IPS-20b (cell line): Measurements from ENCODE around the gene NUP54.
A peak's percentile ranks its signal among the peaks of the same experiment; 100 is the strongest.

Experiments used
- H3K27ac ChIP-seq: one replicate; pipeline ENCODE4 v1.5.1; 2013; ENCODE audit warnings: low read length
- H3K27me3 ChIP-seq: 2 replicates; pipeline ENCODE4 v1.6.1; 2013; ENCODE audit warnings: mild to moderate bottlenecking, low read length, inconsistent platforms; ENCODE audit not compliant: insufficient read depth
- H3K36me3 ChIP-seq: 2 replicates; pipeline ENCODE4 v1.6.1; 2013; ENCODE audit warnings: low read depth, mild to moderate bottlenecking, inconsistent platforms, low read length, moderate library complexity; ENCODE audit not compliant: insufficient read depth
- H3K4me1 ChIP-seq: 2 replicates; pipeline ENCODE4 v1.6.1; 2013; ENCODE audit warnings: mild to moderate bottlenecking, control low read depth, inconsistent platforms, low read length, moderate library complexity; ENCODE audit not compliant: insufficient read depth
- H3K4me3 ChIP-seq: 2 replicates; pipeline ENCODE4 v1.5.1; 2013; ENCODE audit warnings: mild to moderate bottlenecking, low read length, inconsistent platforms
- H3K9ac ChIP-seq: 2 replicates; pipeline ENCODE4 v1.6.1; 2013; ENCODE audit warnings: low read depth, mild to moderate bottlenecking, inconsistent platforms, low read length, moderate library complexity
- H3K9me3 ChIP-seq: 2 replicates; pipeline ENCODE4 v1.6.1; 2013; ENCODE audit warnings: mild to moderate bottlenecking, low read depth, low read length, inconsistent platforms; ENCODE audit not compliant: insufficient read depth

The NUP54 gene

DNA sequence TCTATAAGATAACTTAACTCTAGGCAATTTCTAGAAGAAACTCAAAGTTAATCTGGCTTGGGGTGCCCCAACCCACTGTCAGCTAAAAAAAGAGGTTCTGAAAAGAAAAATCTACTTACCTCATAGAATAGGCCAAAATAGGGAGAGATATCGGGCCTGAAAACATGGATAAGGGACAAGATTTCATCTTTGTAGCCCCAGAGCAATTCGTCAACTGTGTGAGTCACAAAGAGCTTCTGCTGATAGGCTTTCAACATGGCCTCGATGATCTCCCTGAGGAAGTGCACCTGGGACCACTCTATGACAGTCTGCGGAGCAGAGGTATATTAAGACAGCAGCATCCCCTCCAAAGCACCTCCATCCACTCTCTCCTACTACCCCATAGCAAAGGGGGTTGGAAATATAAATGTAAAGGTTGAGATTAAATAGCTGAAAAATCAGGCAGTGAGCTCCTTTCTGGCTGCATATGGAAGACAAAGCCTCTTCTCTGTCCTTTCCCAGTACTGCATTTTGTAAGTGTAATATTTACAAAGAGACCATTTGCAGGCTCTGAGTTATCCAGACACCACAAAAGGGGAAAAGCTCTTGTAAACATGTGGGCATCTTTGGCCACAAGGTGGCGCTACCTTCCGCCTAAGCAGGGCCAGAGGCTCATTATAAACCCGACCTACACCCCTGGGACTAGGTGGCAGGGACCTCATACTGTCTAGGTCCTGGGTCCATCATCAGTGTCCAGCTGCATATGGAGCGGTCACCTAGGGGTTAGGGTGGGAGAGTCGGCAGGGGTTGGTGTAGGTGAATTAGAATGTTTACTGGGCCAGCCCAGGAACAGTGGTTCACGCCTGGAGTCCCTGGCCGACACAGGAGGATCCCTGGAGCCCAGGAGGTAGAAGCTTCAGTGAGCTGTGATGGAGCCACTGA, 31.5 kb upstream of the NUP54 start:
- H3K4me3 ChIP-seq = no peak overlapping the region
- H3K27ac ChIP-seq = no peak overlapping the region
- H3K36me3 ChIP-seq = peaks cover 26% of the 10 kb centered on the region; the same call in 1 of the 2 replicates
- no peaks in the 10 kb centered on the region for H3K27me3 ChIP-seq
- H3K9me3 ChIP-seq = no peaks in the 10 kb centered on the region
- no peaks in the 10 kb centered on the region for H3K4me1 ChIP-seq
- no peak overlapping the region for H3K9ac ChIP-seq

DNA sequence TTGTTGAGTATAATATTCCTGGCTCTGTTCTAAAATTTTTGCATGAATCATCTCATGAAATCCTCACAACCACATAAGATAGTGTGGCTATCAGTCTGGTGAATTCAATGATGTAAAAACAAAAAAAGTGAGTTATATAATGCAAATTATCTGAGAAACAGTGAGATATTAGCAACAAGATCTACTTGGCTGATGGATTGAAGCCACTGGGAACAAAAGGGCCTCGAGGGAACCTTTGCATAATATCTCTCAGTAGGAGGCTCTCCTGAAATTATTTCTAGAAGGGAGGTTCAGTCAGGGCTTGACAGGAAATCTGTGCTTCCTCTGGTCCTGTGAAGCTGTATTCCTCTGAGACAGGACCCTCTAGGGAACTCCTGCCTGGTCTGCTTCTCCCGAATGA, 30.1 kb upstream of the NUP54 start:
- no peaks in the 10 kb centered on the region for H3K27me3 ChIP-seq
- no peak overlapping the region for H3K27ac ChIP-seq
- H3K9me3 ChIP-seq = no peaks in the 10 kb centered on the region
- H3K9ac ChIP-seq = no peak overlapping the region
- no peaks in the 10 kb centered on the region for H3K4me1 ChIP-seq
- H3K4me3 ChIP-seq = no peak overlapping the region
- H3K36me3 ChIP-seq = peaks cover 38% of the 10 kb centered on the region; the same call in 1 of the 2 replicates

DNA sequence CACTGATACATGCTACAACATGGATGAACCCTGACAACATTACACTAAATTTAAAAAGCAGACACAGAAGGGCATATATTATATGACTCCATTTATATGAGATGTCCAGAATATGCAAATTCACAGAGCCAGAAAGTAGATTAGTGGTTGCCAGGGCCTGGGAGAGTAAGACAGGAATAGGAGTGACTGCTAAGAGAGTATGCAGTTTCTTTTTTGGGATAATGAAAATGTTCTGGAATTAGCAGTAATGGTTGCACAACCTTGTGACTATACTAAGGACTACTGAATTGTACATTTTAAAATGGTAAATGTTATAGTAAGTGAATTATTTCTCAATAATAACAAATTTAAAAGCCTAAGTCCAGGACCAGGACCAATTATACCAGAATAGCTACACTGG, 29.5 kb upstream of the NUP54 start:
- no peak overlapping the region for H3K9ac ChIP-seq
- H3K4me1 ChIP-seq = no peaks in the 10 kb centered on the region
- no peaks in the 10 kb centered on the region for H3K27me3 ChIP-seq
- H3K4me3 ChIP-seq = no peak overlapping the region
- no peaks in the 10 kb centered on the region for H3K9me3 ChIP-seq
- no peak overlapping the region for H3K27ac ChIP-seq
- H3K36me3 ChIP-seq = peaks cover 43% of the 10 kb centered on the region; the same call in 1 of the 2 replicates

DNA sequence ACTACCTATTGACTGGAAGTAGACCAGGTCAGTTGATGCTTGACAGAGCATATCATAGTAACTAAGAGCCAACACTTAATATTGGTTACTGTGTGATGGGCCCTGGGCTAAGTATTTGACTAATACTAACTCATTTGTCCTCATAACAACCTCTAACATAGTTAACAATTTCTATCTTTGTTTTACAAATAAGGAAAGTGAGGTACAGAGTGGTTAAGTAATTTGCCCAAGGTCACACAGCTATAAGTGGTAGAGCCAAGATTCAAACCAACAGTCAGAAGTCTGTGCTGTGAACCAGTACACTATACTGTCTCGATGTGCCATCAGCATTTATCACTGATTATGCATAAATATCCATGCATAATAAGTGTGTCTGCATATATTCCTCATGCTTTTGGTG, 27.1 kb upstream of the NUP54 start:
- H3K36me3 ChIP-seq = peaks cover 52% of the 10 kb centered on the region; the same call in 1 of the 2 replicates
- H3K27ac ChIP-seq = no peak overlapping the region
- no peak overlapping the region for H3K9ac ChIP-seq
- H3K9me3 ChIP-seq = no peaks in the 10 kb centered on the region
- no peaks in the 10 kb centered on the region for H3K4me1 ChIP-seq
- H3K27me3 ChIP-seq = no peaks in the 10 kb centered on the region
- H3K4me3 ChIP-seq = no peak overlapping the region

DNA sequence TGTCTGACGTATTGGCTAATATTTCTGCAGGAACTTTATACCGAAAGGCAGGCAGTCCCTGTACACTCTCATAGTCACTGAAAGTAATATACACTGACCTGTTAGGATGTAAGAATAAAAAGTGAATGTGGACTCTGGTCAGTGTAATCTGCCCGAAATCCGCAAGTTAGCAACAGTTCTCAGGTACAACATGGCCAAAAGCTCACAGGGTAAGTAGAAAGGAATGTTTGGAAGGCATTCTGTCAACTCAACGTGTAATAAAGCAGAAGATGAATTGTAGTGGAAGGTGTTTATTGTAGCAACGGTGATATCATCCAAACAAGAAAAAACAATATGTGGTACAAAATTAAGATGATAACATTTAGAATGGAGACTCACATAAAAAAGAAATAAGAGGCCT, 26.0 kb upstream of the NUP54 start:
- Histone ChIP-seq H3K27ac (no peak overlapping the region), H3K9me3 (no peaks in the 10 kb centered on the region), H3K4me3 (no peak overlapping the region), H3K36me3 (peaks cover 55% of the 10 kb centered on the region), H3K4me1 (no peaks in the 10 kb centered on the region), H3K9ac (no peak overlapping the region), H3K27me3 (no peaks in the 10 kb centered on the region)

DNA sequence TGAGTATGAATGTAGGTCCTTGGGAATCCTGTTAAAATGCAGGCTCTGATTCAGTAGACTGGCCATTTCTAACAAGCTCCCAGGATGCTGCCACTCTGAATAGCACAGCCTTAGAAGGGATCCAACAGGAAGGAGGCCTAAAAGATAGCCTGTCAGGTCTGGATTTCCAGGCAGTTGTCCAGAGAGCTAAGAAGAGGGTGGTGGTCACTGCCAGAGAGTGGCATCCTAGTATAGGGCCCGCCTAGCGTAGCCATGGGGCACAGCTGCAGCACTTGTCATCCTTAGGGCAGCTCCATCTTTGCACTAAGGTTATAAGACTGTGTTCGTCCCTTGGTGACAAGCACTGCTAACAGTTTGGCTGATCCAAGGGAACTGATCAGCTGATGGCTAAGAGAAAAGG, 20.5 kb upstream of the NUP54 start:
- H3K27me3 ChIP-seq = no peaks in the 10 kb centered on the region
- H3K9ac ChIP-seq = no peak overlapping the region
- H3K36me3 ChIP-seq = peaks cover 42% of the 10 kb centered on the region
- no peak overlapping the region for H3K27ac ChIP-seq
- no peaks in the 10 kb centered on the region for H3K9me3 ChIP-seq
- H3K4me1 ChIP-seq = no peaks in the 10 kb centered on the region
- no peak overlapping the region for H3K4me3 ChIP-seq

DNA sequence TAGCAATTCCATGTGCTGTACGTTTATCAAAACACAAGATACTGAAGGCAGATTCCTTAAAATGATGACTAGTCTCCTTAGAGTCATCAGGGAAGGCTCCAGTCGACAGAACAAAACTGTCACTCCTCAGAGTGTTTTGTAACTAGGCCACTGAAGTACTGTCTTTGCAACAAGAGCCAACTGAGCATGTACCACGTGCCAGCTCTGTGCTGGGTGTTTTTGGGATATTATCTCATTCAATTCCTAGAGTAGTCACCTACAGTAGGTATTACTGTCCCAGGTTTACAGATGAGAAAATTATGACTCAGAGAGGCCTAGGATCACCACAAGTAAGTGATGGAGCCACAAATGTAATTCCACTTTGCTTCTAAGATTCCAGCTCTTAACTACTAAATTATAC, 18.3 kb upstream of the NUP54 start:
- Histone ChIP-seq H3K4me1 (no peaks in the 10 kb centered on the region), H3K9me3 (no peaks in the 10 kb centered on the region), H3K36me3 (peaks cover 43% of the 10 kb centered on the region), H3K9ac (no peak overlapping the region), H3K27ac (no peak overlapping the region), H3K27me3 (no peaks in the 10 kb centered on the region), H3K4me3 (no peak overlapping the region)

DNA sequence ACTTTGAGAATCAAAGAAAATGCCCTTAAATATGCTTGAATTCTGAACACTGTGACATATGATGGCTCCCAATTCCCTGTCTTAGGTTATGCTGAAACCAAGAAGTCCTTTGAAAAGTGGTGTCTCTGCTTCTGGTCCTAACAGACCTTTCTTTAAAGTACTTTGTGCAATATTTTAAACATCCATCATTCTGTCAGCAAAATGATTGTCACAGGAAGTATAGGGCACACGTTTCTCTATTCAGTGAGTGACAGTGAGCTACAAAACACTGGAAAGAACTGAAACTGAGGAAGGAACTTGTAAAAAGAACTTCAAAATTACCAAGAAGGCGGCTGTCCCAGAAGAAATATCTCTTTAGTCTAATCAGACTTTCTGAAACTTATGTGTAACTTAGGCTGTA, 12.2 kb upstream of the NUP54 start:
- Histone ChIP-seq H3K27me3 (no peaks in the 10 kb centered on the region), H3K9me3 (no peaks in the 10 kb centered on the region), H3K4me3 (no peak overlapping the region), H3K9ac (no peak overlapping the region), H3K27ac (no peak overlapping the region), H3K4me1 (no peaks in the 10 kb centered on the region), H3K36me3 (peaks cover 30% of the 10 kb centered on the region; the same call in 1 of the 2 replicates)

DNA sequence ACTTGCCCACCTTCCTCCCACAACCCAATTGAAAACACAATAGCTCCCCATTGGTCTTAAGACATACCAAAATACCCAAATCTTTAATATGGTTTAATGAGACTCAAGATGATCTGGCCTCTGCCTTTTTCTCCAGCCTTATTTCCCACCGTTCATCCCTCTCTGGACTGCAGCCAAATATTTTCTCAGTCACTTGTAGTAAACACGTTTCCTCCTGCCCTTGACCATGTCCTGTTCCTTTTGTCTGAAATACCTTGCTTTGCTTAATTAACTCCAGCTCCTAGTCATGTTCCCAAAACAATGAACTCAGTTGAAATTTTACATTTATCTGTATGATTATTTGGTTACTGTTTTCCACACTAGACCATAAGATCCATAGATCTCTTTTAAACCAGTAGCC, 8.4 kb upstream of the NUP54 start:
- Histone ChIP-seq H3K27ac (no peak overlapping the region), H3K9me3 (no peaks in the 10 kb centered on the region), H3K27me3 (no peaks in the 10 kb centered on the region), H3K4me1 (no peaks in the 10 kb centered on the region), H3K9ac (no peak overlapping the region), H3K36me3 (peaks cover 16% of the 10 kb centered on the region; the same call in 1 of the 2 replicates), H3K4me3 (no peak overlapping the region)

DNA sequence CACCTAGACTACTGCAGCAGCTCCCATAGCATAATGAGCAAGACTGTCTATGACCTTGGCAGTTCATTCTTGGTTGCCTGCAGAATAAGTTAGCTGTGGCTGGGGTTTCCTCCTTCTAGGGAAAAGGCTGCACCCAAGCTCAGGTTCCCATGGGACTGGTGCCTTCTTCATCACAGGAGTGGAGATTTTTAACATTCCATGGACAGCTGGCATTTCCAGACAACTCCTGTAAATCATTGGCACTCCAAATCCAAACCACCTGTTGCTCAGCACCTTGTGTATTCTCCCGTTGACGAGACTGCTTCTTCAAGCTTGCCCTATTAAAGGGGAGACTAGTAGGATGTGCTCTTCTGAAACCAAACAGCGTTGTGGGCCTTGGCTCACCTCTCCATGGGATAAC, 7.8 kb upstream of the NUP54 start:
- Histone ChIP-seq H3K27ac (no peak overlapping the region), H3K36me3 (peaks cover 10% of the 10 kb centered on the region; the same call in 1 of the 2 replicates), H3K4me3 (no peak overlapping the region), H3K27me3 (no peaks in the 10 kb centered on the region), H3K9ac (no peak overlapping the region), H3K9me3 (no peaks in the 10 kb centered on the region), H3K4me1 (no peaks in the 10 kb centered on the region)

DNA sequence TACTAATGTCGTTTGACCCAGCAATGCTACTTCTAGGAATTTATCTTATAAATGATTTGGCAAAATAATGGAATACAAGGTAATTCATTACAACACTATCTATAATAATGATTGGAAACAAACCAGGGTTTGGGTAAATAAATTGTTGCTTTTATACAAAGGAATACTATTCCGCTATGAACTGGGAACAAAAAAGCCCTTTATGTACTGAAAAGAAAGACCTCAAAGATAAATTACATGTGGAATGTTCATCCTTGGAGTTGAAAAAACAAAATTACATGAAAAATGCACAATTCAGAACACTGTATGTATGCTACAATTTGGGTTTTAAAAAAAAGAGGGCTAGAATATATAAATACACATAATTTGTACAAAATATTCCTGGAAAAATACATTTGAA, 5.2 kb upstream of the NUP54 start:
- H3K4me3 ChIP-seq = no peak overlapping the region
- H3K9me3 ChIP-seq = no peaks in the 10 kb centered on the region
- H3K27me3 ChIP-seq = no peaks in the 10 kb centered on the region
- H3K4me1 ChIP-seq = 0 out of 2 replicates have a peak, but pooled peaks cover 4% of the 10 kb centered on the region
- H3K9ac ChIP-seq = no peak overlapping the region
- H3K27ac ChIP-seq = no peak overlapping the region
- H3K36me3 ChIP-seq = no peaks in the 10 kb centered on the region

DNA sequence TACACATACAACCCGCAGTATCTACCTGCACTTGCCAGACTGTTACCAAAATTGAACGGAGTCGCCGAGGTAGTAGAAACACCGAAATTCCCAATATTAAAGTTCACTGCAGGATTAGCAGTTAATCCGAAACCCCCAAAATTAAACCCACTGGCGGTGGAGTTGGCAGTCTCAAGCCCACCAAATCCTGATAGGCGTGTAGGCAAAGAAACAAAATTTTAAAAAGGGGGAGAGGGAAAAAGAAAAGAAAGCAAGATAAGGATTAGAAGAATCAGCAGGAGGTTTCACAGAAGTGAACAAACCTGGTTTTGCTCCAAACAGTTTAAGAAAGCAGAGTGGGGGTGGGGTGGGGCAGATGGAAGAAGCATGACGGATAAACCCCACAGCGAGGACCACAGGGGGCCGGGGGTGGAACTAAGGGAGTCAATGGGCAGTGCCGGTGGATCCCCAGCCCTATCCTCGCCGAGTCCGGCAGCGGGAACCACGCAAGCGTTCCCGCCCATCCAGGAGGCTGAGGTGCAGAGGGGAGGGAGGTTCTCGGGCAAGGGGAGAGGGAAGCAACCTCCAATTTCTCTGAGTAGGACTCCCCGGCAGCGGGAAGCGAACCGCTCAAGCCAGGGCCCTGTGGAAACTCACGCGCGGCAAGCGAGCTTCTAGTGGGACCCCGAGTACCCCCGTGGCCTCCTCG, 599 bp downstream of the NUP54 start:
- Histone ChIP-seq H3K4me1 (peaks cover 17% of the 10 kb centered on the region; the same call in 1 of the 2 replicates), H3K27ac (peak overlapping the region; percentile 57), H3K27me3 (no peaks in the 10 kb centered on the region), H3K36me3 (peaks cover 28% of the 10 kb centered on the region), H3K9me3 (no peaks in the 10 kb centered on the region), H3K4me3 (peak overlapping the region; percentile 87), H3K9ac (peak overlapping the region; percentile 96)
